Endothelial cell of umbilical vein (primary cell): ENCODE data around the gene RAC2. TPM values are rescaled to one million over a fixed set of nuclear protein-coding genes. Genes with fewer than 3 reads are reported as not detected.

Source experiments
- BruUV-seq: library from RNA; stranded (reverse); fragments of 400-500 nt; replicated peaks from 2 replicates; lab custom pipeline; 2021; lab: Mats Ljungman, UMichigan
- CTCF ChIA-PET: fragments of 300-600, 350-600 bp; sonication (Branson Sonifier 250); formaldehyde crosslinking; loops from one replicate; lab custom pipeline; 2021; ENCODE audit warnings: antibody characterized with exemption, inconsistent platforms; lab: Charles Lee
- POLR2A ChIA-PET: fragments of 300-600, 350-600 bp; sonication (Branson Sonifier 250); formaldehyde crosslinking; loops from one replicate; lab custom pipeline; 2021; ENCODE audit warnings: antibody characterized with exemption, inconsistent platforms; lab: Charles Lee
- DNase-seq: peaks from one replicate; pipeline ENCODE4 v3.0.0-alpha.2; 2011; ENCODE audit warnings: low read depth, low spot score
- FAIRE-seq: peaks from 2 replicates; lab custom pipeline; 2011; peaks lifted over from hg19 to GRCh38; lab: Jason Lieb, UNC
- H2AFZ ChIP-seq: 2 replicates; pipeline ENCODE4 v1.6.0; 2012; ENCODE audit warnings: low read depth, low read length, control low read depth, inconsistent platforms
- H3K27ac ChIP-seq: 2 replicates; pipeline ENCODE4 v1.5.1; 2011; ENCODE audit warnings: low read depth, mild to moderate bottlenecking, control low read depth, low read length, moderate library complexity; ENCODE audit not compliant: insufficient read depth
- H3K27me3 ChIP-seq, 2 experiments: 2 replicates each; pipeline versions ENCODE4 v1.6.0 to v1.6.1; 2011; ENCODE audit warnings: low read length in 2 of 2, mixed read lengths in 1 of 2; ENCODE audit not compliant: control insufficient read depth in 2 of 2, insufficient read depth in 2 of 2
- H3K36me3 ChIP-seq, 2 experiments: 2 replicates in 1 of 2; 3 replicates in 1 of 2; pipeline ENCODE4 v1.5.1; 2011; ENCODE audit warnings: low read length in 2 of 2, mild to moderate bottlenecking in 1 of 2, moderate library complexity in 1 of 2; ENCODE audit not compliant: control insufficient read depth in 2 of 2, insufficient read depth in 2 of 2; ENCODE audit errors: extremely low read depth in 1 of 2
- H3K4me1 ChIP-seq: 3 replicates; pipeline ENCODE4 v1.5.1; 2011; ENCODE audit warnings: mild to moderate bottlenecking, low read length; ENCODE audit not compliant: control insufficient read depth, insufficient read depth; ENCODE audit errors: extremely low read depth
- H3K4me2 ChIP-seq: 2 replicates; pipeline ENCODE4 v1.6.1; 2011; ENCODE audit warnings: low read length, control low read depth, mixed read lengths; ENCODE audit not compliant: insufficient read depth
- H3K4me3 ChIP-seq, 3 experiments: fragments of 200-600 bp in 1 of 3; sonication (generic), shearing (Covaris generic) in 1 of 3; replicated peaks in 1 of 3; 2 replicates each; pipeline ENCODE4 v1.5.1; 2011 to 2016; ENCODE audit warnings: control low read depth in 3 of 3, low read length in 3 of 3, mild to moderate bottlenecking in 2 of 3, inconsistent platforms in 1 of 3, low read depth in 1 of 3, moderate library complexity in 1 of 3; ENCODE audit not compliant: insufficient read depth in 1 of 3
- H3K79me2 ChIP-seq: 2 replicates; pipeline ENCODE4 v1.6.0; 2012; ENCODE audit warnings: low read length, inconsistent platforms; ENCODE audit not compliant: control insufficient read depth, insufficient read depth
- H3K9ac ChIP-seq: replicated peaks from 2 replicates; pipeline ENCODE3; 2011; ENCODE audit warnings: low read length, control low read depth; ENCODE audit not compliant: insufficient read depth; ENCODE audit errors: extremely low read depth
- H3K9me1 ChIP-seq: replicated peaks from 3 replicates; pipeline ENCODE4 v1.6.0; 2011; ENCODE audit warnings: mild to moderate bottlenecking, low read length; ENCODE audit not compliant: control insufficient read depth, insufficient read depth; ENCODE audit errors: extremely low read depth
- H3K9me3 ChIP-seq: replicated peaks from 2 replicates; pipeline ENCODE4 v1.5.1; 2012; ENCODE audit warnings: low read length, inconsistent platforms; ENCODE audit not compliant: control insufficient read depth, insufficient read depth
- H4K20me1 ChIP-seq: replicated peaks from 2 replicates; pipeline ENCODE3; 2011; ENCODE audit warnings: mild to moderate bottlenecking, low read length; ENCODE audit not compliant: control insufficient read depth, insufficient read depth; ENCODE audit errors: extremely low read depth
- EZH2 ChIP-seq: IDR thresholded peaks from 2 replicates; pipeline ENCODE4 v1.6.1; 2012; ENCODE audit warnings: borderline replicate concordance, low read depth, mild to moderate bottlenecking, moderate library complexity, low read length, inconsistent platforms; ENCODE audit not compliant: severe bottlenecking
- FOS ChIP-seq: IDR thresholded peaks from 2 replicates; pipeline ENCODE4 v1.6.1; 2011; ENCODE audit warnings: mild to moderate bottlenecking, low read length, moderate library complexity, borderline replicate concordance; ENCODE audit not compliant: insufficient read depth
- GATA2 ChIP-seq: IDR thresholded peaks from 2 replicates; pipeline ENCODE4 v1.7.0; 2011; ENCODE audit warnings: low read depth, mild to moderate bottlenecking, moderate library complexity, mixed read lengths, low read length; ENCODE audit not compliant: insufficient read length, insufficient read depth
- JUN ChIP-seq: IDR thresholded peaks from 2 replicates; pipeline ENCODE4 v1.6.1; 2011; ENCODE audit warnings: borderline replicate concordance, low read depth; ENCODE audit not compliant: insufficient read length, insufficient read depth
- POLR2A ChIP-seq: IDR thresholded peaks from 2 replicates; pipeline ENCODE4 v1.6.1; 2012; ENCODE audit warnings: low read depth, mild to moderate bottlenecking, control low read depth, low read length
- POLR2AphosphoS5 ChIP-seq: IDR thresholded peaks from 2 replicates; pipeline ENCODE4 v1.6.1; 2012; ENCODE audit warnings: low read depth, mild to moderate bottlenecking, control low read depth, low read length, moderate library complexity; ENCODE audit not compliant: insufficient read depth
- dilution Hi-C: fragments of 300-500 bp; cut with MboI; formaldehyde crosslinking; loops from one replicate; pipeline ENCODE4 v1.15.0; 2019; ENCODE audit warnings: low sequenced_read_pairs; ENCODE audit not compliant: extremely low pct_ligation_motif_present
- intact Hi-C: fragments of 100-400 bp; cut with micrococcal nuclease; formaldehyde crosslinking; loops from one replicate; pipeline ENCODE4 v1.10.0; 2022
- polyA plus RNA-seq, 4 experiments: library from polyadenylated mRNA; depleted of rRNA in 3 of 4; stranded (reverse) in 3 of 4; unstranded in 1 of 4; fragments of >200 nt; gene quantifications; 2 replicates each; pipeline versions ENCODE4 v1.2.1 to v1.2.3, GENCODE V29; 2011 to 2012; ENCODE audit warnings: missing spikeins in 1 of 4
- total RNA-seq: library from RNA; stranded (reverse); gene quantifications from 2 replicates; pipeline ENCODE4 v1.2.3, GENCODE V29; 2021

The RAC2 gene
- total and polyA plus RNA-seq, 2 donors (not counting 3 experiments of a cell fraction or from before 2014, with no cell fraction given), result 122 to 181 TPM

GRCh38 chr22:37242395-37242918, 1.6 kb downstream of the RAC2 start:
- no peak overlapping the region for H3K9ac ChIP-seq
- no peaks in the 10 kb centered on the region for H3K27me3 ChIP-seq
- peak; percentile 64 for TF ChIP-seq POLR2AphosphoS5
- peak; percentile 87 for TF ChIP-seq GATA2
- TF ChIP-seq FOS, result no peak
- no peak for TF ChIP-seq EZH2
- no peak for TF ChIP-seq JUN
- TF ChIP-seq POLR2A, result peak; percentile 32
- peak; percentile 96 for FAIRE-seq
- ChIA-PET CTCF (interaction anchor here (1.4 to 5.8 kb wide), 5 partner anchors 12 to 89 kb away, joined by 5 to 83 read pairs (median 12); no protein-coding TSS in a partner anchor), POLR2A (interaction anchor here (0.6 kb wide), 1 partner anchor 150 kb away, joined by 4 read pairs; no protein-coding TSS in a partner anchor)
- no peak overlapping the region for H2AFZ ChIP-seq
- H3K9me3 ChIP-seq, result no peaks in the 10 kb centered on the region
- peaks cover 0 to 2% of the 10 kb centered on the region in 2 experiments for H3K36me3 ChIP-seq
- H3K4me1 ChIP-seq, result peaks cover 36% of the 10 kb centered on the region
- H3K4me3 ChIP-seq, result no peak overlapping the region
- peaks cover 10% of the 10 kb centered on the region for H3K79me2 ChIP-seq
- TSS peak; percentile 33 for BruUV-seq
- H3K4me2 ChIP-seq, result peak overlapping the region; percentile 43
- dilution Hi-C loops (no loop called here), intact Hi-C loops (no loop called here)
- peak overlapping the region; percentile 44 for H3K27ac ChIP-seq
- DNase-seq, result peak; percentile 51
- H3K9me1 ChIP-seq, result no peaks in the 10 kb centered on the region
- no peaks in the 10 kb centered on the region for H4K20me1 ChIP-seq
